ENCODE measurements around the gene CD93. TPM values are rescaled to one million over a fixed set of nuclear protein-coding genes. Genes with fewer than 3 reads are reported as not detected.

CD93 gene
- total and polyA plus RNA-seq, 2 of the 8 experiments (the other 6 are each of a cell fraction or from before 2014, with no cell fraction given): under 0.01 to 0.07 TPM

GRCh38 chr20:23037017-23037481 lies 49.1 kb downstream of the CD93 start:
- no peak overlapping the region for H3K9ac ChIP-seq (replicated peaks in 1 of 4; ENCODE audit: extremely low read depth in 1 of 4, low read depth in 3 of 4, low read length in 3 of 4)
- H3K27ac ChIP-seq (ENCODE audit: low read depth, low read length): no peak overlapping the region
- H3K79me2 ChIP-seq (ENCODE audit: control insufficient read depth in 1 of 2, insufficient read depth in 2 of 2, low read length in 2 of 2): no peaks in the 10 kb centered on the region
- 63% methylated on average over 3 of the region's 3 CpGs; no CpG with 5 or more reads in 1 of the 2 experiments for WGBS, 2 experiments (ENCODE audit: extremely low coverage in 1 of 2, insufficient coverage in 1 of 2, insufficient read length in 1 of 2, insufficient replicate concordance in 2 of 2, low coverage in 1 of 2, low lambda C conversion rate in 2 of 2, missing lambda C conversion rate in 1 of 2)
- H3K4me1 ChIP-seq (replicated peaks in 1 of 4; ENCODE audit: control insufficient read depth in 3 of 4, insufficient read depth in 4 of 4, low read length in 3 of 4): peaks cover 3 to 9% (median 4%) of the 10 kb centered on the region in 4 experiments; a peak in 5 of 7 replicates
- no peak overlapping the region for H3K4me2 ChIP-seq (ENCODE audit: insufficient read depth in 1 of 2, low read depth in 2 of 2, low read length in 2 of 2)
- no peak overlapping the region for H4K8ac ChIP-seq (ENCODE audit: extremely low read depth, insufficient read depth, low read length)
- POLR2A ChIA-PET (ENCODE audit: partially characterized antibody): no interaction called here
- no peak overlapping the region for H3K56ac ChIP-seq (replicated peaks; ENCODE audit: insufficient read length, low read depth, low read length)
- peaks cover 21 to 66% (median 50%) of the 10 kb centered on the region in 4 experiments for H3K27me3 ChIP-seq (replicated peaks in 1 of 4; ENCODE audit: control insufficient read depth in 3 of 4, extremely low read depth in 1 of 4, insufficient read depth in 3 of 4, low read length in 3 of 4)
- H3K23ac ChIP-seq (ENCODE audit: insufficient read length): no peak overlapping the region
- H2BK12ac ChIP-seq (ENCODE audit: low read depth, low read length): no peak overlapping the region
- no peaks in the 10 kb centered on the region for H3K79me1 ChIP-seq (ENCODE audit: low read depth, low read length)
- H3K9me3 ChIP-seq (ENCODE audit: insufficient read depth in 2 of 2, low read depth in 1 of 2, low read length in 1 of 2): peaks cover 0 to 5% of the 10 kb centered on the region in 2 experiments; a peak in 1 of 4 replicates
- no peak overlapping the region for H2BK5ac ChIP-seq (ENCODE audit: low read depth, low read length)
- FAIRE-seq: no peak
- no peak for DNase-seq (ENCODE audit: low read depth in 1 of 2, low spot score in 2 of 2)
- H2AFZ ChIP-seq (ENCODE audit: low read length): no peak overlapping the region
- H4K5ac ChIP-seq (ENCODE audit: insufficient read length, low read depth, low read length): no peak overlapping the region
- no peaks in the 10 kb centered on the region; a peak in 1 of 8 replicates for H3K36me3 ChIP-seq (ENCODE audit: control insufficient read depth in 2 of 4, insufficient read depth in 4 of 4, low read length in 3 of 4)
- H3K4me3 ChIP-seq (ENCODE audit: extremely low read depth in 1 of 4, insufficient read depth in 2 of 4, low read depth in 3 of 4, low read length in 4 of 4): no peak overlapping the region
- H4K91ac ChIP-seq (replicated peaks; ENCODE audit: insufficient read length, low read length): no peak overlapping the region
- H2AK5ac ChIP-seq (ENCODE audit: low read depth, low read length): no peak overlapping the region
- CTCF ChIA-PET (ENCODE audit: partially characterized antibody): interaction anchor here (1.1 to 4.2 kb wide), 3 partner anchors 14 to 198 kb away, joined by 4 to 17 read pairs (median 6); partner anchors contain the start of gene THBD
- no peak overlapping the region for H3K4ac ChIP-seq (replicated peaks; ENCODE audit: insufficient read length, low read depth, low read length)
- H3K14ac ChIP-seq (ENCODE audit: insufficient read length): no peak overlapping the region
- no peaks in the 10 kb centered on the region for H4K20me1 ChIP-seq (replicated peaks in 1 of 2; ENCODE audit: control insufficient read depth in 1 of 2, insufficient read depth in 2 of 2, low read length in 2 of 2)
- H3K23me2 ChIP-seq (ENCODE audit: low read depth, low read length): peaks cover 4% of the 10 kb centered on the region; the same call in 1 of the 2 replicates
- H3K18ac ChIP-seq (ENCODE audit: extremely low read depth, low read length): no peak overlapping the region
- H2BK20ac ChIP-seq (ENCODE audit: low read length): no peak overlapping the region
- H2BK120ac ChIP-seq (replicated peaks; ENCODE audit: low read depth, low read length): no peak overlapping the region
- no peak overlapping the region for H2BK15ac ChIP-seq (ENCODE audit: low read length)
- TF ChIP-seq BRCA1 (IDR thresholded peaks at IDR 0.05; ENCODE audit: low read depth, low read length) (no peak), YY1 (IDR thresholded peaks at IDR 0.05; ENCODE audit: low read depth, low read length) (no peak), GABPA (IDR thresholded peaks at IDR 0.05; ENCODE audit: borderline replicate concordance, insufficient read depth, low read length) (no peak), NRF1 (IDR thresholded peaks at IDR 0.05; ENCODE audit: low read depth, low read length) (no peak), EZH2 (IDR thresholded peaks at IDR 0.05; ENCODE audit: low read depth, low read length, severe bottlenecking) (no peak), CHD1 (IDR thresholded peaks at IDR 0.05; ENCODE audit: low read depth, low read length) (no peak), CBX5 (IDR thresholded peaks at IDR 0.05; ENCODE audit: low read depth, low read length) (no peak), SIX5 (IDR thresholded peaks at IDR 0.05; ENCODE audit: low read depth, low read length) (no peak), CEBPB (IDR thresholded peaks at IDR 0.05; ENCODE audit: low read depth, low read length) (no peak), JUND (IDR thresholded peaks at IDR 0.05; ENCODE audit: low read length) (no peak), FOSL1 (IDR thresholded peaks at IDR 0.05; ENCODE audit: insufficient read depth, low read depth, low read length) (no peak), ASH2L (IDR thresholded peaks at IDR 0.05; ENCODE audit: low read length) (no peak)

All from H1 (cell line).